Endodermal cell (in vitro differentiated cells): ENCODE data around the gene C3. TPM values are rescaled to one million over a fixed set of nuclear protein-coding genes. Genes with fewer than 3 reads are reported as not detected.
"Not testable (repeated sequence)": the region's sequence is repeated elsewhere in the genome, so short reads cannot be mapped to it uniquely, and the experiment has no call there.

Source experiments
- DNase-seq: peaks from one replicate; pipeline ENCODE4 v3.0.0-alpha.2; 2017
- H3K27ac ChIP-seq: 2 replicates; pipeline ENCODE4 v1.5.1; 2013; ENCODE audit warnings: mild to moderate bottlenecking, low read depth, low read length, moderate library complexity
- H3K27me3 ChIP-seq: 2 replicates; pipeline ENCODE4 v1.6.1; 2013; ENCODE audit warnings: mild to moderate bottlenecking, low read length, moderate library complexity; ENCODE audit not compliant: insufficient read depth, control insufficient read depth, poor library complexity, severe bottlenecking
- H3K36me3 ChIP-seq: 2 replicates; pipeline ENCODE4 v1.7.0; 2013; ENCODE audit warnings: mild to moderate bottlenecking, low read length, moderate library complexity; ENCODE audit not compliant: control insufficient read depth, insufficient read depth
- H3K4me1 ChIP-seq: one replicate; pipeline ENCODE4 v1.7.0; 2013; ENCODE audit warnings: low read length; ENCODE audit not compliant: control insufficient read depth, insufficient read depth
- H3K4me3 ChIP-seq: 2 replicates; pipeline ENCODE4 v1.5.1; 2013; ENCODE audit warnings: mild to moderate bottlenecking, low read length, moderate library complexity
- H3K9ac ChIP-seq: 2 replicates; pipeline ENCODE4 v1.6.1; 2013; ENCODE audit warnings: mild to moderate bottlenecking, low read length, moderate library complexity; ENCODE audit not compliant: poor library complexity, severe bottlenecking; ENCODE audit errors: extremely low read depth
- H3K9me3 ChIP-seq: 2 replicates; pipeline ENCODE4 v1.6.1; 2013; ENCODE audit warnings: mild to moderate bottlenecking, low read length, moderate library complexity; ENCODE audit not compliant: control insufficient read depth
- H3K27ac Mint-ChIP-seq: 2 replicates; pipeline ENCODE4 v1.8.0; 2020; ENCODE audit warnings: mixed read lengths
- H3K27me3 Mint-ChIP-seq: 2 replicates; pipeline ENCODE4 v1.8.0; 2021; ENCODE audit warnings: mild to moderate bottlenecking, mixed read lengths; ENCODE audit not compliant: insufficient read depth
- H3K36me3 Mint-ChIP-seq: 2 replicates; pipeline ENCODE4 v1.8.0; 2020; ENCODE audit warnings: low read depth, mixed read lengths
- H3K4me1 Mint-ChIP-seq: 2 replicates; pipeline ENCODE4 v1.8.0; 2020; ENCODE audit warnings: mixed read lengths
- H3K4me3 Mint-ChIP-seq: 2 replicates; pipeline ENCODE4 v1.8.0; 2020; ENCODE audit warnings: mild to moderate bottlenecking, moderate library complexity, mixed read lengths
- H3K9me3 Mint-ChIP-seq: 2 replicates; pipeline ENCODE4 v1.8.0; 2020; ENCODE audit warnings: mild to moderate bottlenecking, mixed read lengths
- WGBS, 2 experiments: methylation state at CpG; one replicate each; pipeline versions ENCODE4 v1.1.5 to v1.1.7; 2013; ENCODE audit warnings: missing lambda C conversion rate in 2 of 2, mixed read lengths in 1 of 2; ENCODE audit not compliant: insufficient coverage in 1 of 2, insufficient read length in 1 of 2; 5-methylcytosine and 5-hydroxymethylcytosine counted together
- total RNA-seq, 2 donors: library from RNA; stranded (reverse); fragmentation: NEBNext Ultra II Directional in 1 of 2; extraction: Animal tissue kit (Norgen Biotek cat#: 25700) in 1 of 2; gene quantifications; 2 replicates in 1 of 2; 3 replicates in 1 of 2; pipeline ENCODE4 v1.2.1, GENCODE V29; 2021
- TF ChIP-seq, protein P1 (sequence below): fragments of 200-600 bp; sonication (generic); conservative IDR thresholded peaks from 2 replicates; pipeline ENCODE4 v1.5.0; 2021; ENCODE audit warnings: antibody characterized with exemption, mild to moderate bottlenecking

C3 gene
- total RNA-seq, 2 donors from 2014 or later, result 13.7 to 23.5 TPM

DNA sequence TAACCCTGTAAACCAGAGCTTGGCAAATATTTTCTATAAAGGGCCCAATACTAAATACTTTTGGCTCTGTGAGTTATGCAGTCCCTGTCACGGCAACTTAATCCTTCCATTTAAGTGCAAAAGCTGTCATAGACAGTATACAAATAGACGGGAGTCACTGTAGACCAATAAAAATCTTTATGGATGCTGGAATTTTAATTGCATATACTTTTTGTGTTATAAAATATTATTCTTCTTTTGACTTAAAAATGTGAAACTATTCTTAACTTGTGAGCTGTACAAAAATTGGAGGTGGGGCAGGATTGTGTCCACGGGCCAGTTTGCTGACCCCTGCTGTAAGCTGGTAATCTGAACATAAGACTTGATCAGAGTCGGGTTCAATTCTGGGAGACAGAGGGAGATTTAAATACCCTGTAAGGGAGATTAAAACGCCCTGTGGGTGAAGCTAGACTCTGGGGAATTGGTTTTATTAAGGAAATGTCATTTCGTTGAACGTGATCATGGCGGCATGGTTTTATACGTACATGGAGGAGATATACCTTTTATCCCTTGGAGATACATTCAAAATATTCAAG lies 72.2 kb downstream of the C3 start:
- Mint-ChIP-seq H3K36me3 (peaks cover 10% of the 10 kb centered on the region), H3K4me3 (no peak overlapping the region), H3K27ac (no peak overlapping the region), H3K27me3 (peaks cover 4% of the 10 kb centered on the region), H3K4me1 (no peaks in the 10 kb centered on the region), H3K9me3 (peaks cover 45% of the 10 kb centered on the region)
- Histone ChIP-seq H3K4me3 (no peak overlapping the region), H3K27ac (no peak overlapping the region), H3K9ac (no peak overlapping the region), H3K4me1 (no peaks in the 10 kb centered on the region), H3K36me3 (no peaks in the 10 kb centered on the region), H3K9me3 (peaks cover 62% of the 10 kb centered on the region), H3K27me3 (no peaks in the 10 kb centered on the region)
- 80 to 84% methylated on average over 7 to 8 of the region's 9 CpGs for WGBS, 2 experiments
- DNase-seq, result peak; percentile 10
- TF ChIP-seq, protein P1, sequence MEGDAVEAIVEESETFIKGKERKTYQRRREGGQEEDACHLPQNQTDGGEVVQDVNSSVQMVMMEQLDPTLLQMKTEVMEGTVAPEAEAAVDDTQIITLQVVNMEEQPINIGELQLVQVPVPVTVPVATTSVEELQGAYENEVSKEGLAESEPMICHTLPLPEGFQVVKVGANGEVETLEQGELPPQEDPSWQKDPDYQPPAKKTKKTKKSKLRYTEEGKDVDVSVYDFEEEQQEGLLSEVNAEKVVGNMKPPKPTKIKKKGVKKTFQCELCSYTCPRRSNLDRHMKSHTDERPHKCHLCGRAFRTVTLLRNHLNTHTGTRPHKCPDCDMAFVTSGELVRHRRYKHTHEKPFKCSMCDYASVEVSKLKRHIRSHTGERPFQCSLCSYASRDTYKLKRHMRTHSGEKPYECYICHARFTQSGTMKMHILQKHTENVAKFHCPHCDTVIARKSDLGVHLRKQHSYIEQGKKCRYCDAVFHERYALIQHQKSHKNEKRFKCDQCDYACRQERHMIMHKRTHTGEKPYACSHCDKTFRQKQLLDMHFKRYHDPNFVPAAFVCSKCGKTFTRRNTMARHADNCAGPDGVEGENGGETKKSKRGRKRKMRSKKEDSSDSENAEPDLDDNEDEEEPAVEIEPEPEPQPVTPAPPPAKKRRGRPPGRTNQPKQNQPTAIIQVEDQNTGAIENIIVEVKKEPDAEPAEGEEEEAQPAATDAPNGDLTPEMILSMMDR, result no peak

DNA sequence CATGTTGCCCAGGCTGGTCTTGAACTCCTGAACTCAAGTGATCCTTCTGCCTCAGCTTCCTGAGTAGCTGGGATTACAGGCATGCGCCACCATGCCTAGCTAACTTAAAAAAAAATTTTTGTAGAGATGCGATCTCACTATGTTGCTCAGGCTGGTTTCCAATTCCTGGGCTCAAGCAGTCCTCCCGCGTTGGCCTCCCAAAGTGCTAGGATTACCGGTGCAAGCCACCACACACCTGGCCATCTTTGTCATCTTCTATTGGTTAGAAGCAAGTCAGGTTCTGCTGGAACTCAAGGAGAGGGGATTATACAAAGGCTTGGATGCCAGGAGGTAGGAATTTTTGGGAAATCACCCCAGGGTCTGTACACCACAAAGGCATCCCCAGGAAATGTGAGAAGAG lies 75.7 kb downstream of the C3 start:
- 91 to 93% methylated on average over 5 of the region's 5 CpGs for WGBS, 2 experiments

DNA sequence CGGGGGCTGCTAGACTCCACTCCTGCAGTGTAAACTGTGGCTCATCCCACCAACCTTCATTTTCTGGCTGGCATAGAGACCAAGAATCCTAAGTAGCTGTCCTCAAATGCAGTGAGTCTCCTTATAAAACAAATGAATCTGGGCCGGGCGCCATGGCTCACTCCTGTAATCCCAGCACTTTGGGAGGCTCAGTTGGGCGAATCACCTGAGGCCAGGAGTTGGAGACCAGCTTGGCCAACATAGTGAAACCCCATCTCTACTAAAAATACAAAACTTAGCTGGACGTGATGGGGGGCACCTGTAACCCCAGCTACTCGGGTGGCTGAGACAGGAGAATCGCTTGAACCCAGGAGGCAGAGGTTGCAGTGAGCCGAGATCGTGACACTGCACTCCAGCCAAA lies 80.1 kb downstream of the C3 start:
- not testable (repeated sequence) for H3K27ac ChIP-seq, H3K4me1 ChIP-seq, H3K4me3 ChIP-seq, H3K9ac ChIP-seq, H3K9me3 Mint-ChIP-seq, H3K4me3 Mint-ChIP-seq, H3K27ac Mint-ChIP-seq, H3K27me3 ChIP-seq, H3K36me3 Mint-ChIP-seq, H3K36me3 ChIP-seq, H3K4me1 Mint-ChIP-seq, DNase-seq, H3K27me3 Mint-ChIP-seq
- WGBS, 2 experiments, result 80 to 87% methylated on average over 2 to 9 of the region's 9 CpGs
- peaks cover 19% of the 10 kb centered on the region for H3K9me3 ChIP-seq

More for the DNA sequence above, 75.7 kb downstream of the C3 start:
- Mint-ChIP-seq H3K4me3 (no peak overlapping the region), H3K36me3 (peaks cover 6% of the 10 kb centered on the region), H3K27me3 (peaks cover 4% of the 10 kb centered on the region), H3K27ac (no peak overlapping the region), H3K9me3 (peaks cover 21% of the 10 kb centered on the region), H3K4me1 (no peaks in the 10 kb centered on the region)
- Histone ChIP-seq H3K9ac (no peak overlapping the region), H3K4me1 (no peaks in the 10 kb centered on the region), H3K4me3 (no peak overlapping the region), H3K9me3 (peaks cover 40% of the 10 kb centered on the region), H3K36me3 (no peaks in the 10 kb centered on the region), H3K27me3 (no peaks in the 10 kb centered on the region), H3K27ac (no peak overlapping the region)
- TF ChIP-seq, protein P1, result no peak
- no peak for DNase-seq

DNA sequence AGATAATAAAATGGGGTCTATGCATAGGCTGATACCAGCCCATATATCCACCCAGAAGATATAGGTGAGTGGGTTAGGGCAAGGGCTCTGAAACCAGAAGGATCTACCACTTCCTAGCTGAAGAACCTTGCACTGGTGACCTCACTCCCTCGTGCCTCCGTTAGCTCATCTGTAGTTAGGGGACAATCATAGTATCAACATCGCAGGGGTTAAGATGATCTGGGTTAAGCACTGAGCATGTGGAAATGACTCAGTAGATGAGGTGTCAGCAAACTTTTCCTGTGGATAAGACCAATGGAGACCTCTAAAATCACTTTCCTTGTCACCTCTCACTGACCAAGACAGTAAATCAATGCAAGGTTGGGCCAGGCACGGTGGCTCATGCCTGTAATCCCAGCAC lies 81.0 kb downstream of the C3 start:
- no peaks in the 10 kb centered on the region for H3K36me3 Mint-ChIP-seq
- no peak overlapping the region for H3K27ac Mint-ChIP-seq
- Histone ChIP-seq H3K27ac (no peak overlapping the region), H3K27me3 (no peaks in the 10 kb centered on the region), H3K36me3 (no peaks in the 10 kb centered on the region), H3K4me1 (no peaks in the 10 kb centered on the region), H3K9me3 (peaks cover 16% of the 10 kb centered on the region), H3K4me3 (no peak overlapping the region), H3K9ac (no peak overlapping the region)
- DNase-seq, result no peak
- WGBS, 2 experiments, result 87 to 88% methylated on average over 3 to 4 of the region's 4 CpGs
- H3K9me3 Mint-ChIP-seq, result peaks cover 5% of the 10 kb centered on the region
- H3K4me3 Mint-ChIP-seq, result no peak overlapping the region
- no peaks in the 10 kb centered on the region for H3K4me1 Mint-ChIP-seq
- TF ChIP-seq, protein P1, result no peak
- H3K27me3 Mint-ChIP-seq, result peaks cover 2% of the 10 kb centered on the region

DNA sequence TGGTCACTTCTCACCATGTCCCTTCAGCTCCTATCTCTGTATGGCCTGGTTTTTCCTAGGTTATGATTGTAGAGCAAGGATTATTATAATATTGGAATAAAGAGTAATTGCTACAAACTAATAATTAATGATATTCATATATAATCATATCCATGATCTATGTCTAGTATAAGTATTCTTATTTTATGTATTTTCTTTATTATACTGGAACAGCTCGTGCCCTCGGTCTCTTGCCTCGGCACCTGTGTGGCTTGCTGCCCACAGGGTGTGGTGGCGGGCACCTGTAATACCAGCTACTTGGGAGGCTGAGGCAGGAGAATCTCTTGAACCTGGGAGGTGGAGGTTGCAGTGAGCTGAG lies 87.0 kb downstream of the C3 start:
- peaks cover 31% of the 10 kb centered on the region for H3K9me3 Mint-ChIP-seq
- not testable (repeated sequence) for H3K27me3 Mint-ChIP-seq, H3K36me3 Mint-ChIP-seq, H3K4me3 ChIP-seq, DNase-seq, H3K27ac ChIP-seq, H3K4me3 Mint-ChIP-seq, H3K9ac ChIP-seq, H3K27ac Mint-ChIP-seq, H3K36me3 ChIP-seq, H3K4me1 Mint-ChIP-seq, H3K27me3 ChIP-seq, H3K4me1 ChIP-seq
- 90% methylated on average over 4 of the region's 4 CpGs; no CpG with 5 or more reads in 1 of the 2 experiments for WGBS, 2 experiments
- H3K9me3 ChIP-seq, result peaks cover 30% of the 10 kb centered on the region
